SKM-1 treated with dmso at 0.1 percent for 144 hours (cell line): ENCODE results near the gene SLC38A10.

Source experiments
- DNase-seq: peaks from one replicate; lab custom pipeline; 2025; ENCODE audit not compliant: unreplicated experiment; lab: John Stamatoyannopoulos, UW

Gene SLC38A10

GRCh38 chr17:81258292-81258691 lies 36.8 kb downstream of the SLC38A10 start:
- DNase-seq, result no peak

- no peak for DNase-seq
These were observed 37.6 kb downstream of the SLC38A10 start for GRCh38 chr17:81257533-81257932.

GRCh38 chr17:81256616-81257015 lies 38.5 kb downstream of the SLC38A10 start:
- no peak for DNase-seq

GRCh38 chr17:81254955-81255717 lies 40.0 kb downstream of the SLC38A10 start:
- DNase-seq, result peak; percentile 78

GRCh38 chr17:81253358-81254131 lies 41.6 kb downstream of the SLC38A10 start:
- DNase-seq, result peak; percentile 32

GRCh38 chr17:81252987-81253329 lies 42.1 kb downstream of the SLC38A10 start:
- DNase-seq, result no peak

- no peak for DNase-seq
These were observed 42.7 kb downstream of the SLC38A10 start for GRCh38 chr17:81252326-81252986.

- no peak for DNase-seq
These were observed 43.3 kb downstream of the SLC38A10 start for GRCh38 chr17:81251709-81252301.

GRCh38 chr17:81251094-81251708 lies 43.9 kb downstream of the SLC38A10 start:
- DNase-seq, result no peak

- no peak for DNase-seq
These were observed 44.6 kb downstream of the SLC38A10 start for GRCh38 chr17:81250286-81251093.

- no peak for DNase-seq
These were observed 45.7 kb downstream of the SLC38A10 start for GRCh38 chr17:81249223-81250040.

GRCh38 chr17:81248649-81249048 lies 46.5 kb downstream of the SLC38A10 start:
- no peak for DNase-seq

GRCh38 chr17:81247339-81247990 lies 47.6 kb downstream of the SLC38A10 start:
- no peak for DNase-seq

- no peak for DNase-seq
These were observed 48.3 kb downstream of the SLC38A10 start for GRCh38 chr17:81246679-81247338.

- no peak for DNase-seq
These were observed 48.8 kb downstream of the SLC38A10 start for GRCh38 chr17:81246343-81246670.

GRCh38 chr17:81245665-81246342 lies 49.3 kb downstream of the SLC38A10 start:
- no peak for DNase-seq

- no peak for DNase-seq
These were observed 50.0 kb downstream of the SLC38A10 start for GRCh38 chr17:81245024-81245664.
